T-helper 17 cell (primary cell): ENCODE results near the gene CDYL. TPM values are rescaled to one million over a fixed set of nuclear protein-coding genes. Genes with fewer than 3 reads are reported as not detected.

ENCODE experiments used
- ATAC-seq: fragments of 150-1000 bp; cut with Tn5 transposase; 2 replicates; pipeline ENCODE4 v1.10.0; 2021; ENCODE audit warnings: mild to moderate bottlenecking, moderate library complexity
- DNase-seq, 3 donors: peaks; one replicate each; pipeline versions ENCODE4 v3.0.0 to v3.0.0-alpha.2; 2020 to 2021
- H3K9me3 ChIP-seq: one replicate; pipeline ENCODE4 v1.7.0; 2013; ENCODE audit warnings: low read length, mild to moderate bottlenecking; ENCODE audit not compliant: control insufficient read depth, poor library complexity, severe bottlenecking
- H3K27ac Mint-ChIP-seq: one replicate; pipeline ENCODE4 v1.8.0; 2022; ENCODE audit warnings: mild to moderate bottlenecking, moderate library complexity, mixed read lengths
- H3K27me3 Mint-ChIP-seq: one replicate; pipeline ENCODE4 v1.8.0; 2022; ENCODE audit warnings: mixed read lengths
- H3K36me3 Mint-ChIP-seq: one replicate; pipeline ENCODE4 v1.8.0; 2022; ENCODE audit warnings: low read depth, mixed read lengths
- H3K4me1 Mint-ChIP-seq: one replicate; pipeline ENCODE4 v1.8.0; 2022; ENCODE audit warnings: mild to moderate bottlenecking, mixed read lengths
- H3K4me3 Mint-ChIP-seq: one replicate; pipeline ENCODE4 v1.8.0; 2022; ENCODE audit warnings: mild to moderate bottlenecking, moderate library complexity, mixed read lengths
- total RNA-seq, 4 donors: library from RNA in 2 of 4; stranded (reverse) in 2 of 4; gene quantifications; one replicate each; pipeline ENCODE4 v1.2.3 and lab custom pipeline; 2022 to 2026

Gene CDYL
- total RNA-seq, 2 donors from 2014 or later = 21.2 to 31.5 TPM

- H3K27me3 Mint-ChIP-seq = no peaks in the 10 kb centered on the region
- no peak for DNase-seq
These were observed 130.4 kb downstream of the CDYL start for GRCh38 chr6:4906293-4907276.

GRCh38 chr6:4907602-4908001 lies 131.4 kb downstream of the CDYL start:
- peaks cover 8% of the 10 kb centered on the region for H3K36me3 Mint-ChIP-seq
- H3K27me3 Mint-ChIP-seq = no peaks in the 10 kb centered on the region
- H3K4me3 Mint-ChIP-seq = no peak overlapping the region
- no peaks in the 10 kb centered on the region for H3K9me3 ChIP-seq
- ATAC-seq = no peak
- H3K4me1 Mint-ChIP-seq = peaks cover 23% of the 10 kb centered on the region
- DNase-seq = no peak
- H3K27ac Mint-ChIP-seq = peak overlapping the region; percentile 39

More at GRCh38 chr6:4906293-4907276, 130.4 kb downstream of the CDYL start:
- H3K9me3 ChIP-seq = no peaks in the 10 kb centered on the region
- Mint-ChIP-seq H3K4me3 (peak overlapping the region; percentile 49), H3K27ac (peak overlapping the region; percentile 39), H3K36me3 (peaks cover 10% of the 10 kb centered on the region), H3K4me1 (peaks cover 23% of the 10 kb centered on the region)
- no peak for ATAC-seq

- Mint-ChIP-seq H3K4me1 (peaks cover 23% of the 10 kb centered on the region), H3K27me3 (no peaks in the 10 kb centered on the region), H3K27ac (no peak overlapping the region), H3K4me3 (no peak overlapping the region), H3K36me3 (peaks cover 8% of the 10 kb centered on the region)
- no peak for DNase-seq
- no peaks in the 10 kb centered on the region for H3K9me3 ChIP-seq
- ATAC-seq = no peak
These were observed 131.9 kb downstream of the CDYL start for GRCh38 chr6:4908062-4908461.

GRCh38 chr6:4909063-4909706 lies 133.0 kb downstream of the CDYL start:
- peaks cover 8% of the 10 kb centered on the region for H3K36me3 Mint-ChIP-seq
- no peaks in the 10 kb centered on the region for H3K27me3 Mint-ChIP-seq
- ATAC-seq (no peak), DNase-seq (no peak)
- no peaks in the 10 kb centered on the region for H3K9me3 ChIP-seq
- peaks cover 27% of the 10 kb centered on the region for H3K4me1 Mint-ChIP-seq
- peak overlapping the region; percentile 32 for H3K27ac Mint-ChIP-seq
- no peak overlapping the region for H3K4me3 Mint-ChIP-seq

GRCh38 chr6:4910037-4910760 lies 134.0 kb downstream of the CDYL start:
- Mint-ChIP-seq H3K27me3 (no peaks in the 10 kb centered on the region), H3K4me3 (no peak overlapping the region), H3K36me3 (peaks cover 8% of the 10 kb centered on the region), H3K4me1 (peaks cover 29% of the 10 kb centered on the region), H3K27ac (no peak overlapping the region)
- no peak for DNase-seq
- H3K9me3 ChIP-seq = no peaks in the 10 kb centered on the region
- ATAC-seq = no peak

DNA sequence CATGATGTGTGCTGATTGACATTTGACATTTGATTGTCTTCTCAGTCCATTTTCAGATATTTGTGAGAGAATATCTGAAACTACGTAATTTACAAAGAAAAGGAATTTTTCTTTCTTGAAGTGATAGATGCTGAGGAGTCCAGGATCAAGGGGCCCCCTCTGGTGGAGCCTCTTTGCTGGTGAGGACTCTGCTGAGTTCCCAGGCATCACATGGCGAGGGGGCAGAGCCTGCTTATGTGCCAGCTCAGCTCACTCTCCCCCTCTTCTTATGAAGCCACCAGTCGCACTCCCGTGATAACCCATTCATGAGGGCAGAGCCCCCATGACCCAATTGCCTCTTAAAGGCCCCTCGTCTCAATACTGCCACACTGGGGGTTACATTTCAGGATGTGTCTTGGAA lies 136.4 kb downstream of the CDYL start:
- DNase-seq = no peak
- Mint-ChIP-seq H3K4me3 (no peak overlapping the region), H3K27ac (no peak overlapping the region), H3K36me3 (peaks cover 10% of the 10 kb centered on the region), H3K27me3 (no peaks in the 10 kb centered on the region), H3K4me1 (peaks cover 29% of the 10 kb centered on the region)
- H3K9me3 ChIP-seq = no peaks in the 10 kb centered on the region
- no peak for ATAC-seq

DNA sequence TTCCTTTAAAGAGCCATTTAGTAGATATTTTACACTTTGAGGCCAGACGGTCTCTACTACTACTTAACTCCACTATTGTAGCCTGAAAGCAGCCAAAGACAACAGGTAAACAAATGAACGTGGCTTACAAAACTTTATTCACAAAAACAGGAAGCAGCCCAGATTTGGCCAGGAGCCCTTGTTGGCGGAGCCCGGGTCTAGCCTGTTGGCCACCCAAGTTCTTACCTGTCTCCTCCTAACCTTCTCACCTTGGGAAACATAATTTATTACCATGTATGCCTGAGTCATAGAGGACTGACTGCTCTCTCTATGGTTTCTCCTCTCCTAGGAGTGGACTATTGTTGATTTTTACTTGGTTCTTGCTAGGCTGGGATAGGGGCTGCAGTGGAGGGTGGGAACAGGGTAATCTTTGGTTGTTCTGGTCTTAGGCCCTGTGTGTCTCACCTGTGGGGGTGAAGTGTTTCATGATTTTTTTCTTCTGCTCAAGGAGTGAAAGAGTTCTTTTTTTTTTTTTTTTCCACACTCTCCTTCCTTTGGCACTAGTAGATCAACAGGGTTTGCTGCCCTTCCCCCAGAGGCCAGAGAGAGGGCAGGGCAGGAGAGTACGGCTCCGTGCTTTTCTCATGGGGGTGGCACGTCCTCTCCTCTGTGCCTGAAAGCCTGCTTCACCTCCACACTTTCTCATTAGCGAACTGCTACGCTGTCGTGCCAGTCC lies 137.7 kb downstream of the CDYL start:
- DNase-seq = no peak
- Mint-ChIP-seq H3K36me3 (peaks cover 5% of the 10 kb centered on the region), H3K27me3 (no peaks in the 10 kb centered on the region), H3K27ac (no peak overlapping the region), H3K4me1 (peaks cover 25% of the 10 kb centered on the region), H3K4me3 (no peak overlapping the region)
- no peaks in the 10 kb centered on the region for H3K9me3 ChIP-seq
- ATAC-seq = no peak

- H3K9me3 ChIP-seq = no peaks in the 10 kb centered on the region
- Mint-ChIP-seq H3K4me3 (no peak overlapping the region), H3K27ac (no peak overlapping the region), H3K4me1 (peaks cover 25% of the 10 kb centered on the region), H3K36me3 (peaks cover 5% of the 10 kb centered on the region), H3K27me3 (no peaks in the 10 kb centered on the region)
- no peak for ATAC-seq
- DNase-seq = no peak
These were observed 138.4 kb downstream of the CDYL start for GRCh38 chr6:4914420-4915159.

DNA sequence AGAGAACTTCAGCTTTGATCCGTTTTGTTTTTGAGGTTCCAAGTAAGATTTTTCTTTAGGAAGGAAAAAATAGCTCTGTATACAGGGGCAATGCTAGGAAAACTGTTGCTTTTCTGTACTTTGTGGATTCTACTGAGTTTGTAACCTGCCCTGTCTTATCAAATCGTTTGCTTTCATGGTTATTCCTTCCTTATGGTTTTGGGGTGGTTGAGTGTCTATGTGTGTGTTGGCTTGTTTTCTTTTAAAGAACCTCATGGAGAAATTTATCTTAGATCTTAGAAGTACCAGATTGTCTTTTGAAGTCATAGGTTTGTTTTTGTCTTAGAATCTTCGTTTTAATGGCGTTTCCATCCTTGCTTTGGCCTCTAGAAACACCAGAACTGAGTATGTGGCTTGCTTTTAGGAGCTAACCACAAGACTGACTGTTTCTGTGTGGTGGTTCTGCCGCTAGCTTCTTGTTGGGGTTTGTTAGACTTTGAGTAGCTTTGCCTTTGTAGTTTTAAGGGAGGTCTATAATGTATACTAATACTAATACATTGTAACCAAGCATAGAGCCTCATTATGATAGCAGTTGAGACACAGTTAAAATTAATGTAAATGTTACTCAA lies 140.9 kb downstream of the CDYL start:
- Mint-ChIP-seq H3K27ac (peak overlapping the region; percentile 59), H3K4me1 (peaks cover 23% of the 10 kb centered on the region), H3K36me3 (peaks cover 2% of the 10 kb centered on the region), H3K27me3 (no peaks in the 10 kb centered on the region), H3K4me3 (no peak overlapping the region)
- H3K9me3 ChIP-seq = no peaks in the 10 kb centered on the region
- DNase-seq (no peak), ATAC-seq (no peak)

DNA sequence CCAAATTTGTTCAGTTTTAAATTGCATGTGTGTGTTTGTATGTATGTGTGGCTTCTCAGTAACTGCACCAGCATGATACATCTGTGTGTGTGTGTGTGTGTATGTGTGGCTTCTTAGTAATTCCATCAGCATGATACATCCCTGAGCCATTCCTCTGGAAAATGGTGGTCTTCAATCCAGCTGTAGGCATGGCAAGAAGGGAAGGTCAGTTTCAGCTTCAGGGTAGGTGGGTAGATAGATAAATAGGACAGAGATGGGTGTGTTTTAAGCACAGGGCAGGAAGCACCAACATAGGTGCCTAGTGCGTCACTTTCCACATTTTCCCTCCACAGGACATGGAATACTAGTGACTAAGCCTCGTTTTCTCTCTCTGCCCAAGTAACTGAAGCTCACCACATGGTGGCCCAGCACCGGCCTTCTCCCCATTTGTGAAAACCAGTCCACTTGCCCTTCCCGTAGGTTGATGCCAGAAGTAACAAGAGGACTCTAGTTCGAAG lies 144.8 kb downstream of the CDYL start:
- ATAC-seq (no peak), DNase-seq (no peak)
- no peaks in the 10 kb centered on the region for H3K27me3 Mint-ChIP-seq
- peaks cover 23% of the 10 kb centered on the region for H3K4me1 Mint-ChIP-seq
- H3K4me3 Mint-ChIP-seq = no peak overlapping the region
- peaks cover 4% of the 10 kb centered on the region for H3K36me3 Mint-ChIP-seq
- H3K9me3 ChIP-seq = no peaks in the 10 kb centered on the region
- no peak overlapping the region for H3K27ac Mint-ChIP-seq

GRCh38 chr6:4922488-4923037 lies 146.4 kb downstream of the CDYL start:
- no peak overlapping the region for H3K27ac Mint-ChIP-seq
- ATAC-seq (no peak), DNase-seq (no peak)
- no peaks in the 10 kb centered on the region for H3K27me3 Mint-ChIP-seq
- H3K36me3 Mint-ChIP-seq = peaks cover 2% of the 10 kb centered on the region
- H3K9me3 ChIP-seq = no peaks in the 10 kb centered on the region
- no peak overlapping the region for H3K4me3 Mint-ChIP-seq
- H3K4me1 Mint-ChIP-seq = peaks cover 12% of the 10 kb centered on the region
